Esophagus muscularis mucosa (tissue), 3 donors: ENCODE results near the gene PDXDC1.

Experiments
- EP300 ChIP-seq: sonication (generic); formaldehyde crosslinking; IDR thresholded peaks from one replicate; pipeline ENCODE4 v1.6.1; 2017; ENCODE audit warnings: antibody characterized with exemption
- TF ChIP-seq, protein P1 (sequence below), 3 experiments: fragments of 200-600 bp in 2 of 3; fragments of 450-650 bp in 1 of 3; sonication (generic) in 2 of 3; IDR thresholded peaks; one replicate each; pipeline ENCODE4 v1.5.1; 2017 to 2019; ENCODE audit warnings: antibody characterized with exemption in 3 of 3, mild to moderate bottlenecking in 2 of 3, moderate library complexity in 1 of 3

DNA sequence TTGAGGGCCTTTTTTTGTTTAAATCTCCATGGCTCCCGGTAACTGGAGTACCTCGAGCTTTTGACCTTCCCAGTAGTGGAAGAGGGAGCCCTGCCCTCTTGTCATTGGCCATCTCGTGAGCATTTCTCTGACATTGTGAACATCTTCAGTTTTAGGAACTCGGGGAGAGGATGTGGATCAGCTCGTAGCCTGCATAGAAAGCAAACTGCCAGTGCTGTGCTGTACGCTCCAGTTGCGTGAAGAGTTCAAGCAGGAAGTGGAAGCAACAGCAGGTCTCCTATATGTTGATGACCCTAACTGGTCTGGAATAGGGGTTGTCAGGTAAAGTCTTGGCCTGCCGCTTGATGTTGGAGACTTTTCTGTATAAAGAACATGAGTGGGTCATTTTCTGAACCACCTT is 56.8 kb downstream of the PDXDC1 start:
- TF ChIP-seq, protein P1, sequence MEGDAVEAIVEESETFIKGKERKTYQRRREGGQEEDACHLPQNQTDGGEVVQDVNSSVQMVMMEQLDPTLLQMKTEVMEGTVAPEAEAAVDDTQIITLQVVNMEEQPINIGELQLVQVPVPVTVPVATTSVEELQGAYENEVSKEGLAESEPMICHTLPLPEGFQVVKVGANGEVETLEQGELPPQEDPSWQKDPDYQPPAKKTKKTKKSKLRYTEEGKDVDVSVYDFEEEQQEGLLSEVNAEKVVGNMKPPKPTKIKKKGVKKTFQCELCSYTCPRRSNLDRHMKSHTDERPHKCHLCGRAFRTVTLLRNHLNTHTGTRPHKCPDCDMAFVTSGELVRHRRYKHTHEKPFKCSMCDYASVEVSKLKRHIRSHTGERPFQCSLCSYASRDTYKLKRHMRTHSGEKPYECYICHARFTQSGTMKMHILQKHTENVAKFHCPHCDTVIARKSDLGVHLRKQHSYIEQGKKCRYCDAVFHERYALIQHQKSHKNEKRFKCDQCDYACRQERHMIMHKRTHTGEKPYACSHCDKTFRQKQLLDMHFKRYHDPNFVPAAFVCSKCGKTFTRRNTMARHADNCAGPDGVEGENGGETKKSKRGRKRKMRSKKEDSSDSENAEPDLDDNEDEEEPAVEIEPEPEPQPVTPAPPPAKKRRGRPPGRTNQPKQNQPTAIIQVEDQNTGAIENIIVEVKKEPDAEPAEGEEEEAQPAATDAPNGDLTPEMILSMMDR (IDR thresholded peaks at IDR 0.05), result no peak
- TF ChIP-seq EP300, result no peak
